Activated T-helper 1 cell treated with Interleukin-2 at 50 U/mL for 16 hours (primary cell): ENCODE results near the gene STMN3.

Experiments used
- DNase-seq: peaks from one replicate; pipeline ENCODE4 v3.0.0-alpha.2; 2020; ENCODE audit warnings: low read depth

STMN3 gene

DNA sequence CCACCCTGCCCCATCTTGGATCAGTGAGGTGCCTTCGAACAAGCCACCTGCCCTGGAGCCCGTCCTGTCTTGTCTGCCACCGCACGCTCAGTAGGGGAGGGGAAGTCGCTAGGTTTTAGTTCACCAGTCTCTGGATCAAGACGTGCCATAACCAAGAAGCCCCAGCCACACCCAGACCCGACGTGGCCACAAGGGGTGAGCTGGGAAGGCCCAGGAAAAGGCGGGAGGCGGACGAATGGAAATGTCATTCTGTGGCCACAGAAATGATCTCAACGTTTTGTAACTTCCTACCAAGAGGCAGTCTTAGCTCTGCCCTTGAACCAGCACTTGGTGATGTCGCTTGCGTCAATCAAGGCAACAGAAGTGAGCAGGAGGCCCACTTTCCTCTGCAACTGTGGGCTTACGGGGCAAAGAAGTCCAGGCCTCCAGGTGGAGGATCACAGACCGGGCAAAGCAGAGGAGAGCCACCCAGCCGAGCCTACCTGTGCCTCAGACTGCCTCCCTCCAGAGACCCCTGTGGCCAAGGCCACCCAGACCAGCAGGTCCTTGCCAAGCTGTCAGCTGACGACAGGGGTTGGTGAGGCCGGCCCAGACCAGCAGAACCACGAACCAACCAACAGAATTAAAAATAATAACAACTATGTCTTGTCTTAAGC lies 40.8 kb downstream of the STMN3 start:
- DNase-seq, result no peak

DNA sequence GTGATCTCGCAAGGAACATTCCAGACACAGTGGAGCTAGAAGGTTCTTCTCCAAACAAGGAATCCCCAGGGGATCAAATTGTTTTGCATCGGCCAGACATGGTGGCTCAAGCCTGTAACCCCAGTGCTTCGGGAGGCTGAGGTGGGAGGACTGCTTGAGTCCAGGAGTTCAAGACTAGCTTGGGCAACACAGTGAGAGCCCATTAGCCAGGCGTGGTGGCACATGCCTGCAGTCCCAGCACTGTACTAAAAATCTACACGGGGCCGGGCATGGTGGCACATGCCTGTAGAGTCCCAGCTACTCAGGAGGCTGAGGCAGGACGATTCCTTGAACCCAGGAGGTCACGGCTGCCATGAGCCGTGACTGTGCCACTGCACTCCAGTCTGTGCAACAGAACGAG lies 41.6 kb downstream of the STMN3 start:
- no peak for DNase-seq

DNA sequence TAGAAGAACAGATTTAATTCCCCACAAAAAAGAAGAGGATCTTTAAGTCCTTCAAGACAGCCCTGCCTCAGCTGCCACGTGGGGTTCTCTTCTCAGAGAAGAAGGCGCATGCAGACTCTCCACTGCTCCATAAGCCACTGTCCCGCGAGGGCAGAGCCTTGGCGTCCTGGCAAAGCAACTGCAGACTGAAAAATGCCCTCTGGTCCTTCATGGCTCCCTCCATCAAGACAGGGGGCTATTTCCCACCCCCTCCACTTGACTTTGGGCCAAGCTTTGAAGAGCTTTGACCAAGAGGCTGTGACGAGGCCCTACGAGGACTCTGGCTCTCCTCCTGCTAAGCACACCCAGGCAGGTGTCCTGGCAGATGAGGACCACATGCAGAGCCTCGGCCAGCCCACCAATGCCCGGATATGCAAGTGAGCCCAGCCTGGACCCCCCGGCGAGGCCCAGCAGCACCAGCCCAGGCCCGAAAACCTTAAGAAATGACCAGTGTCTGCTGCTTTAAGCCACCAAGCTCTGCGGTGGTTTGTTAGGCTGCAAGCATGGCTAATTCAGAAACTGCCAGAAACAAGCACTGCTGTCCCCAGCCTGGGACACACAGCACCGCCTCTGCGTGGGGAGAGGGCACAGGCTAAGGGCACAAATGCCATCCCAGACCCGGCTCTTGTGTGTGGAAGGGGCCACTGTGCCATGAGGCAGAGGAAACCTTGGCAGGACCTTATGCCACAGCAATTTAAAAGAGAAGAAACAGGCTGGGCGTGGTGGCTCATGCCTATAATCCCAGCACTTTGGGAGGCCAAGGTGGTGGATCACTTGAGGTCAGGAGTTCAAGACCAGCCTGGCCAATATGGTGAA lies 42.4 kb downstream of the STMN3 start:
- DNase-seq, result no peak

DNA sequence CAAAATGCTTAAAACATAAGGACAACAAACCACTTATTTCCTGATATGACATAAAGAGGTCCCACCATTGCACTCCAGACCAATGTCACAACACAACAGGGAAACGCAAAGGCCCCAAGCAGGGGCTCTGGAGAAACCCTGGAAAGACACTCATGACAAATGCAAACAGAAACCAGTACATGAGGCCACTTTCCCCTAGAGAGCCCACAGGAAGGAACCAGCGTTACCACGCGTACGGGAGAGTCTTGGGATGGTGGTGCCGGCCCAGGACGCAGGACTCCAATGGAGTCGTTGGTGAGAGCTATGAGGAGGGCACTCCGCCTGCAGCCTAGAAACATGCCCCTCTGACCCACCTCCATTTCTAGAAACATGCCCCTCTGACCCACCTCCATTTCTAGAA lies 46.5 kb downstream of the STMN3 start:
- no peak for DNase-seq

DNA sequence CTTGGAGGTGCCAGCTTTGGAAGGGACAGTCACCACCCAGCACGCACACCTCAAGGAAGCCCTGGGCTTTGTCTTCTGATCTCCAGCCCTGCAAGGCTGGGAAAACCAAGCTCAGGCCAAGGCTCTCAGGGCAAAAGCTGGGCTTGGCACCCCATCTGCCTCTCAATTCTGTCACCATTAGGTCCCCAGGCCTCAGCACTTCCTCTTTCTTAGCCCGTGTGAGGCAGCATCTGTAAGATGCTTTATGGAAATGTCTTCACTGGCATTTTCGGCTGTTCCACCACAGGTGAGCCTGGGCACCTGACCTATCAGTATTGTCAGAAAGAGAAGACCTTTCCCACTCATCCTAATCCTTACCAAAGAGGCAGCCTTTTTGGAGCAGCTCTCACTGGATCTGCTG lies 50.9 kb downstream of the STMN3 start:
- no peak for DNase-seq

DNA sequence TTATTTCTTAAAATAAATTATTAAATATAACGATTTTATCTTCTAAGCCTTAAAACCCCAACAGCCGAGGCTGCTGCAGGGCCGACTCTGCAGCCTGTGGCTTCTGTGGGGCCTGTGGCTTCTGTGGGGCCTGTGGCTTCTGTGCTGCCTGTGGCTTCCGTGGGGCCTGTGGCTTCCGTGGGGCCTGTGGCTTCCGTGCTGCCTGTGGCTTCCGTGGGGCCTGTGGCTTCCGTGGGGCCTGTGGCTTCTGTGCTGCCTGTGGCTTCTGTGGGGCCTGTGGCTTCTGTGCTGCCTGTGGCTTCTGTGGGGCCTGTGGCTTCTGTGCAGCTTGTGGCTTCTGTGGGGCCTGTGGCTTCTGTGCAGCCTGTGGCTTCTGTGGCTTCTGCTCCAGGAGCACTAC lies 51.5 kb downstream of the STMN3 start:
- peak; percentile 8 for DNase-seq

DNA sequence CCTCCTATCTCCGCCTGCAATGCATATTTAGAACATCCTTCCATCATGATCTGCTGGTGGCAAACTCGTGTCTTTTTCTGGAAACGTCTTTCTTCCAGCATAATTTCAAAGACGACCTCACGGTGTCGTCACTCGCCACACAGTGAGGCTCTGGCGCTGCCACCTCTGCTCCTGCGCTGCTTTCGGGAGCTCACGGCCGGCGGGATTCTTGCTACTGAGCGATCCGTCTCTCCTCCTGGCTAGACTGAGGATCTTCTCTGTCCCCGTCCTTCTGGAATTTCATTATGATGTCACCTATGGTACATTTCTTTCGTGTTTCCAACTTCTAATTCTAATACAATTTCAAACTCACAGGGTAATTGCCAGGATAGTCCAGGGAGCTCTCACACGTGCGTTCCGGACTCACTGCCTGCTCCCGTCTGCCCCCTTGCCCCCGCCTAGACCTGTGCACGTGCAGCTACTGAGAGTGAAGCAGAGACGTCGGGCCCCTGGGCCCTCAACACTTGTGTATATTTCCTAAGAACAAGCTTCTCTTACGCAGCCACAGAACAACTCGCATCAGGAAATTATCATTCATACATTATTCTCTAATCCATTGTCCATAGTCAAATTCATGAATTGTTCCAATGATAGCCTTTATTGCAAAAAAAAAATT lies 53.7 kb downstream of the STMN3 start:
- no peak for DNase-seq

DNA sequence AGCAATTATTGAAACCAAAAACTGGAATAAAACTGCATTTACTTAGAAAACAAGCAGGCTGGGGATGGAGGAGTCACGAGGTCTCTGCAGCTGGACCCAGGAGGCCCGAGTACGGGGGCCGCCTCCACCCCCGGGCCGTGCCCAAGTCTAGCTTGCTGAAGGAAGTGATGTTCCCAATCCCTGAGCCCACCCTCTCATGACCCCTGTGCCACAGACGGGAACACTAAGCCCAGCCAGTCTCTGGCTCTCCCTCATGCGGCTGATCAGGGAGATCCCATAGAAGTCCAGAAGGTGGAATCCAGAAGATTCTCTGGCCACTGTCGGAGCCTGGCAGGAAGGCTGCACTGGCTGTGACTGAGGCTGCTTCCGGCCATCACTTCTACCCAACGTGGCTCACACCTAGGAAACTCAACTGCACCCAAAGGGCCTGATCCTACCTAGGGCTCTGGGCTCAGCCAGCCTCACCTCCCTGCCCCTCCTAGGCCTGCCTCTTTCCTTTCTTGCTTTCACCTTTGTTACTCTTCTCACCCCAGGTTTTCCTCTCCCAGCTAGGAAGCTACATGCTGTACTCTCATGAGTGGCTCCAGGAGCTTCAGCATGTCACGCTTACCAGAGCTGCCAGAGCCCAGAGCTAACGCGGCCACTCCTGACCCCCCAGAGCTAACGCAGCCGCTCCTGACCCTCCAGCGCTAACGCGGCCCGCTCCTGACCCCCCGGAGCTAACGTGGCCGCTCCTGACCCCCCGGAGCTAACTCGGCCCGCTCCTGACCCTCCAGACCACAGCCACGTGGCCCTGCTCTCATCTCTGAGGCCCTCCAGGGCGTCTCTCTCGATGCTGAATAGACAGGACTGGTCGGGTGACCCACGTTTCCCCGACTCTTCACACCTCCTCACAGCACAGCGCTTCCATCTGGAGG lies 54.5 kb downstream of the STMN3 start:
- DNase-seq, result no peak

DNA sequence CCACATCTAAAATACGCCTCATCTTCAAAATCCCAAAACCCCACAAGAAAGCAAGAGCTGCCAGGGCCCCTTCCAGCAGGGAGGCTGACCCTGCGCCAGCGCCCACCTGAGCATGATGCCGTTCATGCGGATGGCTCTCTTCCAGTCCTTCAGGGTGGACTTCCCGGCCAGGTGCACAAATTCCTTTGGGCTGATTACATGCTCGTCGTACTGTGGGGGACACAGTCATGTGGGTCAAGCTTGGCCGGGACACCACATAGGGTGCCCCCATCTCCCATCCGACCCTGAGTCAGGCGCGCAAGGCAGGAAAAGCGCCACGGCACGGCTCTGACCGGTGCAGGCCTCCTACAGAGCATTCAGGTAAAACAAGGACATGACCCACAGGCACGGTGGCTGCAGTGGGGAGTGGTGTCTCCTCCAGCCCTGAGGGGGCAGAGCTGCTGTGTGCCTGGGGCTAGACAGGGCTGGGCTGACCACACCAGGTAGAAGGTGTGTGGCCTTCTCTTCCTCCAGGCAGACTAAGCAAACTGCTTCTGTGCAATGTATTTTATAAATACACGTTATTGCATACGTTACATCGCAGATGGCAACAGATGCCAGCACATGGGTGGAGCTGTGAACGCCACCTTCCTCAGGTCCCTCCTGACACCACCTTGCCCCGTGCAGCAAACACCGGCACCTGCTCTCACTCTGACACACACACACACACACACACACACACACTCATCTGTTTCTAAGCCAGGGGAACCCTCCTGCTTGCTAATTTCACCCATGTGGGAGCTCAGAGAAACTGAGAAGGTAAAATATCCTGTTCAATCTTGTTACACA lies 55.4 kb downstream of the STMN3 start:
- no peak for DNase-seq

DNA sequence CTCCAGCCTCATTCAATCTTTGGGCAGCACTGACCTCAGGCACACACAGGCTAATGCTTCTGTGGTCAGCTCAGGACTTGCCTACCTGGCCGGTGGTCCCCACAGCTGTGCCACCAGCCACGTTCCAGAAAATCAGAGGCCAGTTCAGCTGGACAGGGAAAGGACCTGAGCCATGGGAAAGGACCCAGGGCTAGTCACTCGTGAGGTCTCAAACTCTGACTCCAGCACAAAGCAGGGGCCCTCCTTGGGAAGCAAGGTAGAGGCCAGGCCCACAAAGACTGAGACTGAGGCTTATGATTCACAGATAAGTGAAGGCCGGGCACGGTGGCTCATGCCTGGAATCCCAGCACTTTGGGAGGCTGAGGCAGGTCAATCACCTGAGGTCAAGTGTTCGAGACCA lies 56.8 kb downstream of the STMN3 start:
- no peak for DNase-seq

DNA sequence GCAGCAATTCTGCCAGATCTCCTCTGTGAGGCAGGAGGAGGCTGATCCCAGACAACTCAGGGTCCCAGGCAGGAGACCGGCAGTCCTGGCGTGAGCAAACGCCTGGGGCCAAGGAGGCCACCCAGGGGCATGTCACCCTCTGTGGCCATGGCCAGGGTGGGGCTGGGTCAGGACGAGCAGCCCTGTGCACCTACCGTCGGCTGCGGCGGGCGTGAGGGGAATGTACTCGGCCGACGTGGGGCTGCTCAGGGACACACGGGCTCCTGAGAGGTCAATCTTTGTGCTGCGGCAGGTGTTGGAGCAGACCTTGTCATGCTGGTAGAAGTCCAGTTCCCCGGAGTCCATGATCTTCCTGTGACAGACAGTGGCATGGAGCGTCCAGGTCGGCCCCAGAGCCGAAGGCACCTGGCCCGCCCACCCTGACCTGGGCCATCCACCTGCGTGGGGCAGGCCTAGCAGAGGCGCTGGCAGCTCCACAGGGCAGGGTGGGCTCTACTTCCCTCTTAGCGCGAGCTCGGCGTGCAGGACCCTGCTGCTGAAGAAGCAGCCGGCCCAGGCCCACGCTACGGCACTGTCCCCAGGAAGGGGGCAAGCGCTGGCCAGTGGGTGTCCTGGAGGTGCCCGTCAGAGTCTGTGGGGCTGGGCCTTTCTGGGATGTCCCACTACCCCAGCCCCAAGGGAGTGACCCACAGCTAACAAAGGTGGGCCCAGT lies 57.7 kb downstream of the STMN3 start:
- DNase-seq, result no peak

DNA sequence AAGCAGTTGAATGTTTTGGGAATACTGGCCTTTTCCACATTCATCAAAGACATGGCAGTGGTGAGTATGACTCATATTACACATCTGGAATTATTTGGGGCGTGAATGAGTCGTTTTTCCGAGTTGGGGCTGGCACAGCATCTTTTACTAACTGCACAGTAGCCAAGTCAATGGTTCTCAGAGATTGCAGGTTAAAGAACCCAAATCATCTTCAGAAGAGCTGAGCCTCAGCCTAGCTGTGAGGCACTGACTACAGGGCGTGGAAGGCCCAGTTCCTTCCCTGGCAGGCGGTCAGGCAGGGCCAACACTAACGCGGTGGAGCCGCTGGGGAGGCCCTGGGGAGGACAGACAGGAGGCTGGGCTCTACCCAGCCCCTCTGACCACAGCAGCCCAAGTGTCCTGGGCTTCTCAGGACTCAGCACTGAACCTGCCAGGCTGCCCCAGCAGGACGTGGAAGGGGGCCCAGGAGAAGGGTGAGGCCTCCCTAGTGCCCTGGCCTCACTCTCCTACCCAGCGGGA lies 59.1 kb downstream of the STMN3 start:
- no peak for DNase-seq

DNA sequence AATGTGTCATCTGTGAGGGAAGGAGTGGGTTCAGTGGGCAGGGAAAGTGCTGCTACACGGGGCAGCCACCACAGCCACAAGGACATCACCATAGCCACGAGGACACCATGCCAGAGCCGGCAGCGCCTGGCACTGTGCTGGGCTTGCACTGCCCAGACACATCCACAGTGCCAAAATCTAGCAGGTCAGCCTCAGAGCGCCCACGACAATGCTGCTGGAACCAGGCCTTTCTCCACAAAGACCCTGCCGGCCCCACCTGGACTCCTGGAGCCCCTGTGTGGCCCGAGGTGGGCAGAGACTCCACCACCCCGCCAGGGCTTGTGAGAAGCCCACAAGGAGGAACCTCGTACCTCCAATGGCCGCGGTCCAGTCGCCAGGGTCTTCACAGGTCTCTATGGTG lies 60.6 kb downstream of the STMN3 start:
- DNase-seq, result no peak

DNA sequence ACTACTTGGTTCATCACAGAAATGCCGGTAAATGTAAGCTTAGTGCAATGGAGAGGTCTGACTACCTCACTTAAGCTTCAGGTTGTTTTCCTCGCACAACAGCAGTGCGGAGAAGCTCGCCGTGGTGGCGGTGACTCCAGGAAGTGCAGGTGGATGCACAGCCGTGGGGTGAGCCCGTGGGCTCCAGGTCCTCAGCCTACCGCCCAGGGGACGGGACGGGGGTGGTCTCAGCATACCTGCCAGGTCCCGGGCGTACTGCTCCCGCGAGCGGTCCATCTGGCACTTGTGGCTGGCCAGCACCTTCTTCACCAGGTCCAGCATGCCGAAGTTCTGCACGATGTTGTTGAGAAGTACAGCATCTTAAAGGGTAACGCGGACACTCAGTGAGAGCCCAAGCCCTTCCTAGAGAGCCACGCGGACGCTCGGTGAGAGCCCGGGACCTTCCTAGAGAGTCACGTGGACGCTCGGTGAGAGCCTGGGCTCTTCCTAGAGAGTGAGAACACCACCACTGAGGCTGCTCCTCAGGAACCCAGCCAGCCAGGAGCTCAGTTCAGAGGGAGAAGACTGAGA lies 61.4 kb downstream of the STMN3 start:
- DNase-seq, result no peak

DNA sequence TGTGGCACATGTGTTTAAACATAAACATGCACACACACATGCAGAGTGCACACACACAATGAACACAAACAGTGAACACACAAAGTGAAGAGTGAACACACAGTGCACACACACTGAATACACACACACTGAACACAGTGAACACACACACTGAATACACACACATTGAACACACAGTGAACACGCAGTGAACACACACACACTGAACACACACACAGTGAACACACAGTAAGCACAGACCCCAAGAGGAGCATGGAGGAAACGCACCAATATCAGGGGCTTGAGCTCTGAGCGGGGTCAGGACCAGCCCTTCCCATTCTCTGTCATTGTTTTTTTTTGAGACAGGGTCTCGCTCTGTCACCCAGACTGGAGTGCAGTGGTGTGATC lies 62.1 kb downstream of the STMN3 start:
- DNase-seq, result no peak

DNA sequence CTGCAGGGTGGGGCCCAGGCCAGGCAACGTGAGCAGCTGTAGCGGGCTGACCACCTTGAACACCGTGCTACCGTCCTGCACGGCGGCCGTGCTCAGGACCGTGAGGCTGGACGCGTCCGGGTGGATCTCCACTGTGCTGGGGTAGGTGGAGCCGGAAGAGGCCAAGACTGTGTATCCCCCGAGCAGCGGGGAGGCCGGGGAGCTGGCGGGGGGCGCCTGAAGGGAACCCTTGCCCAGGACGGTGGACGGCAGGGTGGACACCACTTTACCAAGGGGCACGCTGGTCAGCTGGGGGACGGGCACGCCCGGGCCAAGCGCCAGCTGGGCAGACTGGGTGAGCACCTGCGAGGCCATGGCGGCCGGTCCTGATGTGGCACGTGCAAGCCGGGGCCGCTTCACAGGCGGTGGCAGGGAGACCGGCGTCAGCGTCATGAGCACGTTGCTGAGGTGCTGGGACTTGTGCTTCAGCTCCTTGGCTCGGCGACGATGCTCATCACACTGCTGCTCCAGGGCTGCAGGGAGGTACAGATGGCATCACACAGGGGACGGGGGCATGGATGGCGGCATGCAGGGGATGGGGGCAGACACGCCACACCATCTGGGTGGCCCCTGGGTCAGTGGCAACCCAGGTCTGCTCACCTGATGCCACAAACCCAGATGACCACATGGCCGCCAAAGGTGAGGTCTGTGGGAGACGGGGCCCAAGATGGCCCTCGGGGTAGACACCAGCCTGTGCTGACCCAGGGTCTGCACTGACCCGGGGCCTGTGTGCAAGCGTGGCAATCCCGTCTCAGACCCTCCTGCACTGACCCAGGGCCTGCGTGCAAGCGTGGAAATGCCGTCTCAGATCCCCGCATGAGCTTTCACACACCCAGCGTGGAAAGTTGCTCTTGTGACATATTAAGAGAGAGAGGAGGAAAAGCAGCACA lies 62.7 kb downstream of the STMN3 start:
- DNase-seq, result no peak
